ENCODE data around the gene SREBF1.

The SREBF1 gene

GRCh38 chr17:17856386-17856785 lies 19.6 kb upstream of the SREBF1 start:
- H3K9ac ChIP-seq (ENCODE audit: low read depth, low read length): no peak overlapping the region
- no peaks in the 10 kb centered on the region for H3K27me3 ChIP-seq (ENCODE audit: control insufficient read depth, insufficient read depth, low read length)
- no peaks in the 10 kb centered on the region for H3K36me3 ChIP-seq (ENCODE audit: control insufficient read depth, insufficient read depth, low read length)
- H3K4me1 ChIP-seq (ENCODE audit: control insufficient read depth, insufficient read depth, low read length): no peaks in the 10 kb centered on the region
- no peaks in the 10 kb centered on the region for H3K9me3 ChIP-seq (ENCODE audit: control insufficient read depth, insufficient read depth, low read length)
- H3K4me3 ChIP-seq (ENCODE audit: low read depth, low read length): no peak overlapping the region
- no peak overlapping the region for H3K27ac ChIP-seq (ENCODE audit: low read depth, low read length)

- Histone ChIP-seq H3K27ac (ENCODE audit: low read depth, low read length) (no peak overlapping the region), H3K36me3 (ENCODE audit: control insufficient read depth, insufficient read depth, low read length) (no peaks in the 10 kb centered on the region), H3K27me3 (ENCODE audit: control insufficient read depth, insufficient read depth, low read length) (no peaks in the 10 kb centered on the region), H3K9ac (ENCODE audit: low read depth, low read length) (no peak overlapping the region), H3K4me1 (ENCODE audit: control insufficient read depth, insufficient read depth, low read length) (no peaks in the 10 kb centered on the region), H3K9me3 (ENCODE audit: control insufficient read depth, insufficient read depth, low read length) (no peaks in the 10 kb centered on the region), H3K4me3 (ENCODE audit: low read depth, low read length) (no peak overlapping the region)
Measured at GRCh38 chr17:17855976-17856375, 19.2 kb upstream of the SREBF1 start.

- Histone ChIP-seq H3K4me1 (ENCODE audit: control insufficient read depth, insufficient read depth, low read length) (peaks cover 6% of the 10 kb centered on the region; the same call in 1 of the 2 replicates), H3K9me3 (ENCODE audit: control insufficient read depth, insufficient read depth, low read length) (no peaks in the 10 kb centered on the region), H3K4me3 (ENCODE audit: low read depth, low read length) (no peak overlapping the region), H3K36me3 (ENCODE audit: control insufficient read depth, insufficient read depth, low read length) (no peaks in the 10 kb centered on the region), H3K27me3 (ENCODE audit: control insufficient read depth, insufficient read depth, low read length) (no peaks in the 10 kb centered on the region), H3K27ac (ENCODE audit: low read depth, low read length) (no peak overlapping the region), H3K9ac (ENCODE audit: low read depth, low read length) (no peak overlapping the region)
Measured at GRCh38 chr17:17853811-17854447, 17.1 kb upstream of the SREBF1 start.

GRCh38 chr17:17852930-17853329 lies 16.1 kb upstream of the SREBF1 start:
- Histone ChIP-seq H3K4me1 (ENCODE audit: control insufficient read depth, insufficient read depth, low read length) (peaks cover 6% of the 10 kb centered on the region; the same call in 1 of the 2 replicates), H3K27me3 (ENCODE audit: control insufficient read depth, insufficient read depth, low read length) (no peaks in the 10 kb centered on the region), H3K36me3 (ENCODE audit: control insufficient read depth, insufficient read depth, low read length) (no peaks in the 10 kb centered on the region), H3K9me3 (ENCODE audit: control insufficient read depth, insufficient read depth, low read length) (no peaks in the 10 kb centered on the region), H3K9ac (ENCODE audit: low read depth, low read length) (no peak overlapping the region), H3K4me3 (ENCODE audit: low read depth, low read length) (no peak overlapping the region), H3K27ac (ENCODE audit: low read depth, low read length) (no peak overlapping the region)

- Histone ChIP-seq H3K4me1 (ENCODE audit: control insufficient read depth, insufficient read depth, low read length) (peaks cover 6% of the 10 kb centered on the region; the same call in 1 of the 2 replicates), H3K9ac (ENCODE audit: low read depth, low read length) (no peak overlapping the region), H3K36me3 (ENCODE audit: control insufficient read depth, insufficient read depth, low read length) (no peaks in the 10 kb centered on the region), H3K9me3 (ENCODE audit: control insufficient read depth, insufficient read depth, low read length) (no peaks in the 10 kb centered on the region), H3K4me3 (ENCODE audit: low read depth, low read length) (no peak overlapping the region), H3K27me3 (ENCODE audit: control insufficient read depth, insufficient read depth, low read length) (no peaks in the 10 kb centered on the region), H3K27ac (ENCODE audit: low read depth, low read length) (no peak overlapping the region)
Measured at GRCh38 chr17:17851103-17852002, 14.6 kb upstream of the SREBF1 start.

GRCh38 chr17:17849845-17850373 lies 13.1 kb upstream of the SREBF1 start:
- no peaks in the 10 kb centered on the region for H3K9me3 ChIP-seq (ENCODE audit: control insufficient read depth, insufficient read depth, low read length)
- no peak overlapping the region for H3K9ac ChIP-seq (ENCODE audit: low read depth, low read length)
- H3K27me3 ChIP-seq (ENCODE audit: control insufficient read depth, insufficient read depth, low read length): no peaks in the 10 kb centered on the region
- H3K4me3 ChIP-seq (ENCODE audit: low read depth, low read length): no peak overlapping the region
- no peaks in the 10 kb centered on the region for H3K36me3 ChIP-seq (ENCODE audit: control insufficient read depth, insufficient read depth, low read length)
- peaks cover 9% of the 10 kb centered on the region for H3K4me1 ChIP-seq (ENCODE audit: control insufficient read depth, insufficient read depth, low read length)
- H3K27ac ChIP-seq (ENCODE audit: low read depth, low read length): no peak overlapping the region

GRCh38 chr17:17849147-17849820 lies 12.5 kb upstream of the SREBF1 start:
- H3K4me1 ChIP-seq (ENCODE audit: control insufficient read depth, insufficient read depth, low read length): peaks cover 9% of the 10 kb centered on the region
- no peaks in the 10 kb centered on the region for H3K9me3 ChIP-seq (ENCODE audit: control insufficient read depth, insufficient read depth, low read length)
- H3K4me3 ChIP-seq (ENCODE audit: low read depth, low read length): no peak overlapping the region
- no peak overlapping the region for H3K27ac ChIP-seq (ENCODE audit: low read depth, low read length)
- H3K9ac ChIP-seq (ENCODE audit: low read depth, low read length): no peak overlapping the region
- H3K36me3 ChIP-seq (ENCODE audit: control insufficient read depth, insufficient read depth, low read length): no peaks in the 10 kb centered on the region
- no peaks in the 10 kb centered on the region for H3K27me3 ChIP-seq (ENCODE audit: control insufficient read depth, insufficient read depth, low read length)

GRCh38 chr17:17848311-17849082 lies 11.7 kb upstream of the SREBF1 start:
- H3K36me3 ChIP-seq (ENCODE audit: control insufficient read depth, insufficient read depth, low read length): no peaks in the 10 kb centered on the region
- H3K9me3 ChIP-seq (ENCODE audit: control insufficient read depth, insufficient read depth, low read length): no peaks in the 10 kb centered on the region
- no peak overlapping the region for H3K27ac ChIP-seq (ENCODE audit: low read depth, low read length)
- peaks cover 9% of the 10 kb centered on the region for H3K4me1 ChIP-seq (ENCODE audit: control insufficient read depth, insufficient read depth, low read length)
- H3K4me3 ChIP-seq (ENCODE audit: low read depth, low read length): no peak overlapping the region
- no peak overlapping the region for H3K9ac ChIP-seq (ENCODE audit: low read depth, low read length)
- no peaks in the 10 kb centered on the region for H3K27me3 ChIP-seq (ENCODE audit: control insufficient read depth, insufficient read depth, low read length)

- Histone ChIP-seq H3K4me1 (ENCODE audit: control insufficient read depth, insufficient read depth, low read length) (peaks cover 9% of the 10 kb centered on the region), H3K9me3 (ENCODE audit: control insufficient read depth, insufficient read depth, low read length) (no peaks in the 10 kb centered on the region), H3K27ac (ENCODE audit: low read depth, low read length) (no peak overlapping the region), H3K4me3 (ENCODE audit: low read depth, low read length) (no peak overlapping the region), H3K27me3 (ENCODE audit: control insufficient read depth, insufficient read depth, low read length) (no peaks in the 10 kb centered on the region), H3K36me3 (ENCODE audit: control insufficient read depth, insufficient read depth, low read length) (no peaks in the 10 kb centered on the region), H3K9ac (ENCODE audit: low read depth, low read length) (no peak overlapping the region)
Measured at GRCh38 chr17:17847726-17848125, 10.9 kb upstream of the SREBF1 start.

GRCh38 chr17:17847118-17847689 lies 10.4 kb upstream of the SREBF1 start:
- Histone ChIP-seq H3K9me3 (ENCODE audit: control insufficient read depth, insufficient read depth, low read length) (no peaks in the 10 kb centered on the region), H3K27me3 (ENCODE audit: control insufficient read depth, insufficient read depth, low read length) (no peaks in the 10 kb centered on the region), H3K9ac (ENCODE audit: low read depth, low read length) (no peak overlapping the region), H3K36me3 (ENCODE audit: control insufficient read depth, insufficient read depth, low read length) (no peaks in the 10 kb centered on the region), H3K4me3 (ENCODE audit: low read depth, low read length) (no peak overlapping the region), H3K4me1 (ENCODE audit: control insufficient read depth, insufficient read depth, low read length) (peaks cover 9% of the 10 kb centered on the region), H3K27ac (ENCODE audit: low read depth, low read length) (no peak overlapping the region)
